Muscle layer of duodenum (tissue), 2 donors: ENCODE data around the gene KCNIP4.

Experiments used
- H3K27ac ChIP-seq: one replicate; pipeline ENCODE4 v1.7.0; 2013; ENCODE audit warnings: mild to moderate bottlenecking, low read length
- H3K27me3 ChIP-seq: one replicate; pipeline ENCODE4 v1.7.0; 2013; ENCODE audit warnings: low read depth, mild to moderate bottlenecking, control low read depth, low read length
- H3K36me3 ChIP-seq, 2 donors: one replicate each; pipeline ENCODE4 v1.7.0; 2013; ENCODE audit warnings: low read length in 2 of 2, control low read depth in 1 of 2, mild to moderate bottlenecking in 1 of 2; ENCODE audit not compliant: insufficient read depth in 2 of 2, control insufficient read depth in 1 of 2
- H3K4me1 ChIP-seq, 2 donors: one replicate each; pipeline ENCODE4 v1.7.0; 2013; ENCODE audit warnings: low read length in 2 of 2, mild to moderate bottlenecking in 2 of 2, control low read depth in 1 of 2, moderate library complexity in 1 of 2; ENCODE audit not compliant: insufficient read depth in 2 of 2, control insufficient read depth in 1 of 2
- H3K4me3 ChIP-seq, 2 donors: one replicate each; pipeline ENCODE4 v1.7.0; 2013; ENCODE audit warnings: low read length in 2 of 2, low read depth in 1 of 2, mild to moderate bottlenecking in 1 of 2
- H3K9me3 ChIP-seq, 2 donors: one replicate each; pipeline ENCODE4 v1.7.0; 2013; ENCODE audit warnings: low read length in 2 of 2, control low read depth in 1 of 2, mild to moderate bottlenecking in 1 of 2; ENCODE audit not compliant: control insufficient read depth in 1 of 2
- donor health status: healthy.

KCNIP4 gene

GRCh38 chr4:21211846-21212245 is 736.7 kb downstream of the KCNIP4 start:
- no peaks in the 10 kb centered on the region for H3K36me3 ChIP-seq
- no peaks in the 10 kb centered on the region for H3K27me3 ChIP-seq
- H3K4me1 ChIP-seq = no peaks in the 10 kb centered on the region
- H3K9me3 ChIP-seq = no peaks in the 10 kb centered on the region
- H3K27ac ChIP-seq = no peak overlapping the region
- H3K4me3 ChIP-seq = no peak overlapping the region

DNA sequence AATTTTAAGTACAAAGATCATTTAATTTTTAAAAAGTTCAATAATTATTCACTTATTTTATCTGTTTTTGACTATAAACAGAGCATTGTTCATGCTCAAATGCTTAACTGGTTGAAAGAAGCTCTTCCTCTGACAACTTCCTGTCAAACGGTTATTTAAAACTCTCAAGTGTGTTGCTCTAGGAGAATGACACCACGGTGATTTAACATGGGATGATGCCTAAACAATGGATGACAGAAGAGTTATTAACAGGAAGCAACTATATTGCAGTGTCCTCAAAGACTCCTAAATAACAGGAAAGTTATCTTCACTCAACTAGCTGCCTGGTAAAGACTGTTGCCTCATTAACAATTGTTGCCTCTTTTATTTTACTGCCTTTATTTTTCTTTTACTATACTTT is 738.7 kb downstream of the KCNIP4 start:
- H3K27ac ChIP-seq = no peak overlapping the region
- no peak overlapping the region for H3K4me3 ChIP-seq
- H3K4me1 ChIP-seq = no peaks in the 10 kb centered on the region
- no peaks in the 10 kb centered on the region for H3K36me3 ChIP-seq
- no peaks in the 10 kb centered on the region for H3K9me3 ChIP-seq
- no peaks in the 10 kb centered on the region for H3K27me3 ChIP-seq

DNA sequence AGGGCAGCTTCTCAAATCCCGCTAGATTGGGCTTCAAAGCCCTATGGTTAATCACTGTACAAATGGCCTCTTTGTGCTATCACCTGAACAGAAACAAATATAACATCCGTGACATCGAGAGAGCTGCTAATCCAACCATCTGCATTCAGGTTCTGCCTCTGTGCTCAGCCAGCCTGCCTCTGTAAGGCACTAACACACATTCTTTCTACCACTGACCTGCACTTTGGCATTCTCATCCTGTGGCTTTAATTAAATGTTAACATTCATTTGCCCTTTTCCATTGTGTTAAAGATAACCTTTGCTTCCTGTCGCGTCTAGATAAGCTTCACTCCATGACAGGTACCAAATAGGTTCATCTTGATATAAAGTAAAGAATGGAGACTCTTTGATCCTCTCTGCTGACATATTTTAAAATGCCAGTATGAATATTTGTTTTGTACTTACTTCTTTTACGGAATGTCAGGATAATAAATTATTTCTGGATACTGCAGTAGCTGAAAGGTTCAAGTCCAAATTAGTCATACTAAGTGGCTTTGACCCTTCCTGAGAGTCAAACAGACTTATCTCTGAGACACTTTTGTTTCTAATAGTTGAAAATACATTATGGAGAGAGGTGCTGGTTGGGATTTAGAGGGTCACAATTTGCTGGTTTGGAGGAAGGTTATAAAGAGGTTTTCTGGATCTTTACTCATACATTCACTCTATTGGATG is 742.6 kb downstream of the KCNIP4 start:
- H3K27ac ChIP-seq = no peak overlapping the region
- H3K4me1 ChIP-seq = no peaks in the 10 kb centered on the region
- H3K9me3 ChIP-seq = peaks cover 0 to 4% of the 10 kb centered on the region in 2 donors
- no peaks in the 10 kb centered on the region for H3K27me3 ChIP-seq
- H3K36me3 ChIP-seq = no peaks in the 10 kb centered on the region
- no peak overlapping the region for H3K4me3 ChIP-seq

- Histone ChIP-seq H3K4me3 (no peak overlapping the region), H3K27ac (no peak overlapping the region), H3K4me1 (no peaks in the 10 kb centered on the region), H3K36me3 (no peaks in the 10 kb centered on the region), H3K9me3 (peaks cover 0 to 4% of the 10 kb centered on the region in 2 donors), H3K27me3 (no peaks in the 10 kb centered on the region)
Measured at GRCh38 chr4:21203416-21203815, 745.2 kb downstream of the KCNIP4 start.

DNA sequence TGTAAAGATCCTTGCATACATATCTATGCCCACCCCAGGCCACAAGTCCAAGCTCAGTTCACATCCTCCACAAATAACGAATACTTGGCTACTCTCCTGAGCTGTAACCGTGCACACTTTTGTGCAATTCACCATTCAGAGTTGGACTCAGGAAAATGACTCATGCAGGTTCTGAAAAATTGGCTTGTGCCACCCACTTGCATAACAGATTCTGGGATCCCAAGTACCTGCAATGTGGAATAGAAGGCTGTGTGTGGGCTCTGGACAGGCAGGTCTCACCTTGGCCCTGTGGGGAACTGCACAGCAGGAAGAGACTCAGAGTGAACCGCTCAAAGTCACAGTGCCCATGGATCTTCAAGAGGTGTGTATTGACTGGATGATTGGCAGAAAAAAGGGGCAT is 745.6 kb downstream of the KCNIP4 start:
- Histone ChIP-seq H3K4me3 (no peak overlapping the region), H3K36me3 (no peaks in the 10 kb centered on the region), H3K27ac (no peak overlapping the region), H3K27me3 (no peaks in the 10 kb centered on the region), H3K9me3 (peaks cover 0 to 4% of the 10 kb centered on the region in 2 donors), H3K4me1 (no peaks in the 10 kb centered on the region)

GRCh38 chr4:21198683-21199082 is 749.9 kb downstream of the KCNIP4 start:
- Histone ChIP-seq H3K9me3 (peaks cover 0 to 4% of the 10 kb centered on the region in 2 donors), H3K27ac (no peak overlapping the region), H3K36me3 (no peaks in the 10 kb centered on the region), H3K27me3 (no peaks in the 10 kb centered on the region), H3K4me3 (no peak overlapping the region), H3K4me1 (no peaks in the 10 kb centered on the region)

DNA sequence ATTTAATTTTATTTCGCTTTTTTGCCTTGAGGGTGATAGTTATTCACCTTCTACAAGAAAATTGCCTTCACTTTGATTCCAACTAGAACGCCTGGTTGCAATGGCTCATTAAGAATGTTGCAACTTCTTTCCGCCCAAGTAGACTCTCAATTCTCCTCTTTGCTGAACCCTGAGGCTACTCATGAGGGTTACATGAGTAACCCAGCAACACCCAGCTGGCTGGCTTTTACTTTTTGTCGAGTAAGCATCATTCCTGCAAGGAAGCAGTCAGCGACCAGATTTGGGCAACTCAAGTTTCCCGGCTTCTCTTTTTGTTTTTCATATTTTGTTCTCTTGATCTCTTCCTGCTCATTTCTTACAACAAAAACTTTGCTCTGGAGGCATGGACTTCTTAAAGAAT is 752.9 kb downstream of the KCNIP4 start:
- no peaks in the 10 kb centered on the region for H3K27me3 ChIP-seq
- H3K9me3 ChIP-seq = no peaks in the 10 kb centered on the region
- H3K4me3 ChIP-seq = no peak overlapping the region
- H3K36me3 ChIP-seq = no peaks in the 10 kb centered on the region
- no peaks in the 10 kb centered on the region for H3K4me1 ChIP-seq
- H3K27ac ChIP-seq = no peak overlapping the region

GRCh38 chr4:21192367-21192766 is 756.2 kb downstream of the KCNIP4 start:
- Histone ChIP-seq H3K4me3 (no peak overlapping the region), H3K27me3 (no peaks in the 10 kb centered on the region), H3K4me1 (no peaks in the 10 kb centered on the region), H3K9me3 (no peaks in the 10 kb centered on the region), H3K36me3 (no peaks in the 10 kb centered on the region), H3K27ac (no peak overlapping the region)

DNA sequence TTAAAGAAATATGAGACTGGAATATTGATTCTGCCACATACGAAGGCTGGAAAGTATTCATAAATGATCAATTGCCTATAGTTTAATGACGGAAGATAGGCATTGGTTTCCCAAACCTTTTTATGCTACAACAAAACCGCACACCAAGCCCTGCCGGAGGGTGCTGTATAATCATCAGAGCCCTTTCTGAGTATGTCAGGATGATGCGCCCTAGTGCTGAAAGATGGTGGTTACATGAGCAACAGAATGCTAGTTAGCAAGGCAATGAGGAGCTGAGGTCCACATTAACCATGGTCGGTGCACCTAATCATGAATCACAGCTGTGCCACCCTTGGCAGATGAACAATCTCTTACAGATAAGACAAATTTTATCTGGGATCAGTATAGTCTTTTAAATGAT is 757.3 kb downstream of the KCNIP4 start:
- H3K4me3 ChIP-seq = no peak overlapping the region
- no peak overlapping the region for H3K27ac ChIP-seq
- H3K27me3 ChIP-seq = no peaks in the 10 kb centered on the region
- no peaks in the 10 kb centered on the region for H3K36me3 ChIP-seq
- no peaks in the 10 kb centered on the region for H3K9me3 ChIP-seq
- no peaks in the 10 kb centered on the region for H3K4me1 ChIP-seq

DNA sequence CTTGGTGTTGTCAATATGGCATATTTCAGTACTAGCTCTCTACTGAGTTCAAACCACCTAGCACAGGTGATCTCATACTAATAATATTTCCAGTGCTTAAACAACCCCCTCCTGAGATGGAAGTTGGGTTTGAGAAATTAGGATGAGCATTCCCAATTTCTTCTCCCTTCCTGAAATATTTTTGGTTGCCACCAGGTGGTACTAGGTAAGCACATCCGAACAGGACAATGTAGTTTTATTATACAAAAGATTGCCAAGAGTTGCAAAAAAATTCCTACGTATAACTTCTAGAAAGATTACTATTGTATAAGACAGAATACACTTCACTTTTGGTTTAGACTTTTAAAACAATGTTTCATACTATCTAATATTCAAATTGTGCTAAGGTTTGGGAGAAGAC is 763.8 kb downstream of the KCNIP4 start:
- H3K4me1 ChIP-seq = no peaks in the 10 kb centered on the region
- no peak overlapping the region for H3K27ac ChIP-seq
- no peak overlapping the region for H3K4me3 ChIP-seq
- no peaks in the 10 kb centered on the region for H3K27me3 ChIP-seq
- H3K36me3 ChIP-seq = no peaks in the 10 kb centered on the region
- H3K9me3 ChIP-seq = no peaks in the 10 kb centered on the region

DNA sequence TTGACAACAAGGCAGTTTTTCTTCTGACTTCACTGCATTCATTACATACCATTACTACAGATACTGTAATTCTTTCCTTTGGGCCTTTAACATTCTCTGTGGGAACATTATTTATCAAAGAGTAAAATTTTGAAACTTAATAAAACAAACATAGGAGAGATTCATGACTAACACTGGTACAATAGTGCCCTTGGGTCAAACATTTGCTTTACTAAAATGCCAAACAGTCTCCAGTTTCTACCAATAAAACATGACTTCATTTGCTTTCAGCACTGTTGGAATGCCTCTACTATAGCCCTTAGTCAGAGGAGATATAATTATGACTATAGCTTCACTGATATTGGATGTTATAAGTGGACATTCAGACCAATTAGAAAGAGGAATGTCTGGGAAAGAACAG is 766.9 kb downstream of the KCNIP4 start:
- Histone ChIP-seq H3K27ac (no peak overlapping the region), H3K4me3 (no peak overlapping the region), H3K4me1 (no peaks in the 10 kb centered on the region), H3K9me3 (no peaks in the 10 kb centered on the region), H3K36me3 (no peaks in the 10 kb centered on the region), H3K27me3 (no peaks in the 10 kb centered on the region)

- Histone ChIP-seq H3K27ac (no peak overlapping the region), H3K4me3 (no peak overlapping the region), H3K27me3 (no peaks in the 10 kb centered on the region), H3K4me1 (no peaks in the 10 kb centered on the region), H3K36me3 (no peaks in the 10 kb centered on the region), H3K9me3 (no peaks in the 10 kb centered on the region)
Measured at GRCh38 chr4:21177871-21178270, 770.7 kb downstream of the KCNIP4 start.
